Psoas muscle (tissue), 8 donors: ENCODE results near the gene NLN. TPM values are rescaled to one million over a fixed set of nuclear protein-coding genes. Genes with fewer than 3 reads are reported as not detected.
"Not testable (repeated sequence)": the region's sequence is repeated elsewhere in the genome, so short reads cannot be mapped to it uniquely, and the experiment has no call there.

Source experiments
- ATAC-seq, 4 donors: fragments of 200-7000 bp; cut with Tn5 transposase; one replicate each; pipeline ENCODE4 v1.9.1; 2020; ENCODE audit warnings: moderate library complexity in 3 of 4, mild to moderate bottlenecking in 2 of 4
- DNase-seq, 2 donors: peaks; one replicate each; pipeline ENCODE4 v3.0.0-alpha.2; 2020
- H3K27ac ChIP-seq: fragments of 200-600 bp; one replicate; pipeline ENCODE4 v1.8.0; 2022
- H3K27me3 ChIP-seq, 3 donors: fragments of 200-600 bp in 1 of 3; one replicate each; pipeline versions ENCODE4 v1.6.1 to v1.8.0; 2013 to 2022; ENCODE audit warnings: low read length in 2 of 3, mild to moderate bottlenecking in 2 of 3, moderate library complexity in 1 of 3; ENCODE audit not compliant: insufficient read depth in 3 of 3
- H3K36me3 ChIP-seq, 2 donors: fragments of 200-600 bp in 1 of 2; one replicate each; pipeline versions ENCODE4 v1.6.1 to v1.8.0; 2013 to 2022; ENCODE audit warnings: low read depth in 1 of 2, mild to moderate bottlenecking in 1 of 2, moderate library complexity in 1 of 2; ENCODE audit not compliant: insufficient read depth in 1 of 2
- H3K4me1 ChIP-seq: fragments of 200-600 bp; one replicate; pipeline ENCODE4 v1.8.0; 2022
- H3K4me3 ChIP-seq: fragments of 200-600 bp; one replicate; pipeline ENCODE4 v1.8.0; 2022; ENCODE audit warnings: mild to moderate bottlenecking
- H3K9me3 ChIP-seq: fragments of 200-600 bp; one replicate; pipeline ENCODE4 v1.8.0; 2022
- WGBS, 3 donors: extraction: QIAGEN DNeasy Blood & Tissue Kit; methylation state at CpG; one replicate each; pipeline versions ENCODE4 v1.1.6 to v1.1.7; 2013; 5-methylcytosine and 5-hydroxymethylcytosine counted together
- intact Hi-C, 2 donors: fragments of 100-400 bp; cut with DNase I; formaldehyde crosslinking; loops; one replicate each; pipeline versions ENCODE4 v1.11.0 to v1.14.2; 2022
- polyA plus RNA-seq, 3 donors: library from polyadenylated mRNA; stranded (reverse); fragments of 200-250 nt; gene quantifications; one replicate each; pipeline ENCODE4 v1.2.3, GENCODE V29; 2013
- total RNA-seq, 4 donors: library from RNA; stranded (reverse); fragmentation: NEBNext Ultra II Directional in 2 of 4; extraction: Animal tissue kit (Norgen Biotek cat#: 25700) in 2 of 4; gene quantifications; one replicate each; pipeline versions ENCODE4 v1.2.1 to v1.2.4, GENCODE V29; 2021 to 2023
- TF ChIP-seq, protein P1 (sequence below): fragments of 200-600 bp; IDR thresholded peaks from one replicate; pipeline ENCODE4 v1.8.0; 2022; ENCODE audit warnings: antibody characterized with exemption
- donor health status: healthy with polysubstance abuse.
- donor health status: DM: no; HTN: no; CAD: no; lungs with moderate emphysema.
- donor health status: Bipolar disorder and iron deficiency.
- donor health status: healthy.
- donor health status: DM: yes; HTN: yes; CAD: no.
- donor health status: DM: no; HTN: no; CAD: no.
- donor health status: DM: no; HTN: no; CAD: no.
- donor health status: DM: yes; HTN: yes; CAD: no.

NLN gene
- total and polyA plus RNA-seq, 7 donors = 9.8 to 69.9 (median 31.4) TPM

DNA sequence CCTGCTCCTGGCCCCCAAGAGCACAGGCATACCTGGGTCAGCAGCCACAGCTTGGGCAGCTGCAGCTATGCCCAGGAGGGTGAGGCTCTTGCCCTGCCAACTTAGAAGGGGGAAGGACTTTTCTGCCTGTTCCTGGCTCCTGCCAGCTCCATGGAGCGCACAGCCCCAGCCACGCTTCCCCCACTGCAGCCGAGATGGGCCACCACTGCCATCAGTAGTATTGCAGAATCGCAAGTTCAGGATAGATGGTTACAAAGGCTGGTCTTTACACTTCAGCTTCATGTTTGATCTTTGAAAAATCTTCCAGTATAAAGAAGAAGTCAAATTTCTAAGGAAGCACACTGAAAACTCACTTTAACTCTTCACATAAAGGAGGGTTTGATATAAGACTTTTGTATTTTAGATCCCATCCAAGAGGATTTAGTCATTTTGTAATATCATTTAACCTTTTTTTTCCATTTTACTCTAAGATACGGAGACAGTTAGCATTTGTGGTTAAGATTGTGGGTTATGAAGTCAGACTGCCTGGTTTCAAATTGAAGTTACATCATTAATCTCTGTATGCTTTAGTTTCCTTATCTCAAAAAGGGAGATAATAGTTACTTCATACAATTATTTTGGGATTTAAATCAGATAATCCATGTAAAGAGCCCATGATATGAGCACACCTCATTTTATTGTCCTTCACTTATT, 81.8 kb downstream of the NLN start:
- 91 to 97% (median 92%) methylated on average over 5 of the region's 5 CpGs for WGBS, 3 donors
- DNase-seq (no peak), ATAC-seq (no peak)
- Histone ChIP-seq H3K27ac (no peak overlapping the region), H3K4me3 (no peak overlapping the region), H3K27me3 (no peaks in the 10 kb centered on the region), H3K36me3 (peaks cover 0 to 28% of the 10 kb centered on the region in 2 donors), H3K4me1 (no peaks in the 10 kb centered on the region), H3K9me3 (no peaks in the 10 kb centered on the region)
- TF ChIP-seq, protein P1, sequence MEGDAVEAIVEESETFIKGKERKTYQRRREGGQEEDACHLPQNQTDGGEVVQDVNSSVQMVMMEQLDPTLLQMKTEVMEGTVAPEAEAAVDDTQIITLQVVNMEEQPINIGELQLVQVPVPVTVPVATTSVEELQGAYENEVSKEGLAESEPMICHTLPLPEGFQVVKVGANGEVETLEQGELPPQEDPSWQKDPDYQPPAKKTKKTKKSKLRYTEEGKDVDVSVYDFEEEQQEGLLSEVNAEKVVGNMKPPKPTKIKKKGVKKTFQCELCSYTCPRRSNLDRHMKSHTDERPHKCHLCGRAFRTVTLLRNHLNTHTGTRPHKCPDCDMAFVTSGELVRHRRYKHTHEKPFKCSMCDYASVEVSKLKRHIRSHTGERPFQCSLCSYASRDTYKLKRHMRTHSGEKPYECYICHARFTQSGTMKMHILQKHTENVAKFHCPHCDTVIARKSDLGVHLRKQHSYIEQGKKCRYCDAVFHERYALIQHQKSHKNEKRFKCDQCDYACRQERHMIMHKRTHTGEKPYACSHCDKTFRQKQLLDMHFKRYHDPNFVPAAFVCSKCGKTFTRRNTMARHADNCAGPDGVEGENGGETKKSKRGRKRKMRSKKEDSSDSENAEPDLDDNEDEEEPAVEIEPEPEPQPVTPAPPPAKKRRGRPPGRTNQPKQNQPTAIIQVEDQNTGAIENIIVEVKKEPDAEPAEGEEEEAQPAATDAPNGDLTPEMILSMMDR = no peak
- intact Hi-C loops = no loop called here

DNA sequence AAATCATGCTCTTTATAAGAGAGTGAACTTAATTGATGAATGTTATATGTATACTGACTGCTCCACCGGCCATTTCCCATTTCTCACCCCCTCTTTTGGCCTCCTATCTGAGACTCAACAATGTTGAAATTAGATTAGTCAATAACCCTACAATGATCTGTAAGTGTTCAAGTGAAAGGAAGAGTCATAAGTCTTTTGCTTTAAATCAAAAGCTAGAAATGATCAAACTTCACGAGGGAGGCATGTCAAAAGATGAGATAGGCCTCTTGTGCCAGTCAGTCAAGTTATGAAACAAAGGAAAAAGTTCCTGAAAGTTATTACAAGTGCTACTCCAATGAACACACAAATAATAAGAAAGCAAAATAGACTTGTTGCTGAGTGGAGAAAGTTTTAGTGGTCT, 83.1 kb downstream of the NLN start:
- Histone ChIP-seq H3K9me3 (no peaks in the 10 kb centered on the region), H3K4me3 (no peak overlapping the region), H3K27ac (no peak overlapping the region), H3K27me3 (no peaks in the 10 kb centered on the region), H3K4me1 (no peaks in the 10 kb centered on the region), H3K36me3 (peaks cover 4 to 30% of the 10 kb centered on the region in 2 donors)
- 94 to 100% (median 95%) methylated on average over 2 of the region's 2 CpGs for WGBS, 3 donors
- DNase-seq (no peak), ATAC-seq (no peak)
- TF ChIP-seq, protein P1 = no peak
- intact Hi-C loops = no loop called here

DNA sequence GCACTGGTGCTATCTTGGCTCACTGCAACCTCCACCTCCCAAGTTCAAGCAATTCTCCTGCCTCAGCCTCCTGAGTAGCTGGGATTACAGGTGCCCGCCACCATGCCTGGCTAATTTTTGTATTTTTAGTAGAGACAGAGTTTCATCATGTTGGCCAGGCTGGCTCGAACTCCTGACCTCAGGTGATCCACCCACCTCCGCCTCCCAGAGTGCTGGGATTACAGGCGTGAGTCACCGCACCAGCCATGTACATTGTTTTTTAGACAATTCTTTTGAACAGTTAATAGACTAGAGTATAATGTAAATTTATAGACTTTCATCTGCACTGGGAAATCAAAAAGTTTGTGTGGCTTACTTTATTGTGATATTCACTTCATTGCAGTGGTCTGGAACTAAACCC, 85.5 kb downstream of the NLN start:
- H3K4me3 ChIP-seq, intact Hi-C loops, H3K4me1 ChIP-seq, H3K9me3 ChIP-seq, H3K27me3 ChIP-seq, ATAC-seq, DNase-seq, H3K27ac ChIP-seq: not testable (repeated sequence)
- 96 to 99% (median 99%) methylated on average over 5 of the region's 5 CpGs for WGBS, 3 donors
- peaks cover 4 to 45% of the 10 kb centered on the region in 2 donors for H3K36me3 ChIP-seq

DNA sequence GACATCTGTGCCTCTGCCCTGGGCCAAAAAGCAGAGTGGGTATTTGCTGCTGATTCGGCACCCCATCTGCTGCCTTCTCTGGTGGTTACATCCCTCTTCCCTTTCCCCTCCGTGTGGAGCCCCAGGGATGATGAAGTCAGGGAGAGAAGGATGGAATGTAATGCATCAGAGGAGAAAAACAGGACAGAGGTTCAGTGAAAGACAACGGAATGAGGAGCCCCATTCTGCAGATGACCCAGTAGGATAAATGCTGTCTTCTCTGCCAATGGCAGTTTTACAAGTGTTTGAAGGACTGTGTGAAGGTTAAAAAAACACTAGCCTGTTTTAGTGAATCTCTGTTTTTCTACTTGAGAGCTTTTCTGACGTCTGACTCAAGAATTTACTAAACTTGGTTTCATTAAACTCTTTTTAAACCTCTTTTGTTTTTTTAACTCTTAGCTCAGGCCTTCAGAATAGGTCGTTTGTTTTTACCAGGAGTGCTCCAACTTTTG, 86.3 kb downstream of the NLN start:
- intact Hi-C loops = no loop called here
- no peak for ATAC-seq
- peaks cover 4 to 50% of the 10 kb centered on the region in 2 donors for H3K36me3 ChIP-seq
- no peaks in the 10 kb centered on the region for H3K27me3 ChIP-seq
- no peak for DNase-seq
- H3K4me1 ChIP-seq = no peaks in the 10 kb centered on the region
- WGBS, 3 donors = 56 to 60% (median 58%) methylated on average over 5 of the region's 5 CpGs
- no peak overlapping the region for H3K27ac ChIP-seq
- H3K4me3 ChIP-seq = no peak overlapping the region
- no peaks in the 10 kb centered on the region for H3K9me3 ChIP-seq
- TF ChIP-seq, protein P1 = no peak

DNA sequence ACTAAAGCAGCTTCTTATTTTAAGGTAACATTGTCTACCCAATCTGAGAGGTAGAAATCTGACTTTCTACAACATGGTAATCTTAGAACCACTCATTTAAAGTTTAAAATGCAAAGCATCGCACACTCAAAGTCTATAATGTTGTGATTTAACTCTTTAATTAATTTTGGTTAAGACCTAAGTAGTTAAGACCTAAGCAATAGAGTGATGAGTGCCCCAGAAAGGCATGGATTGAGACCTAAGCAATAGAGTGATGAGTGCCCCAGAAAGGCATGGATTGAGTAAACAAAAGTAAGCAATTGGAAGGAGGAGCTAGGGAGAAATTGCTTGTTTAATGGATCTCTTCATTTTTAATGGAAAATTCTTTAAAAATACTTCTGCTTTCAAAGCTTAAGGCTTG, 86.8 kb downstream of the NLN start:
- no peak for ATAC-seq
- H3K27ac ChIP-seq = no peak overlapping the region
- no peaks in the 10 kb centered on the region for H3K4me1 ChIP-seq
- intact Hi-C loops = no loop called here
- H3K4me3 ChIP-seq = no peak overlapping the region
- H3K9me3 ChIP-seq = no peaks in the 10 kb centered on the region
- H3K36me3 ChIP-seq = peaks cover 4 to 55% of the 10 kb centered on the region in 2 donors
- TF ChIP-seq, protein P1 = no peak
- DNase-seq = no peak
- 92 to 96% (median 93%) methylated on average over 1 of the region's 1 CpG for WGBS, 3 donors
- H3K27me3 ChIP-seq = no peaks in the 10 kb centered on the region
